ENCODE data around the gene RHOD.

The RHOD gene

DNA sequence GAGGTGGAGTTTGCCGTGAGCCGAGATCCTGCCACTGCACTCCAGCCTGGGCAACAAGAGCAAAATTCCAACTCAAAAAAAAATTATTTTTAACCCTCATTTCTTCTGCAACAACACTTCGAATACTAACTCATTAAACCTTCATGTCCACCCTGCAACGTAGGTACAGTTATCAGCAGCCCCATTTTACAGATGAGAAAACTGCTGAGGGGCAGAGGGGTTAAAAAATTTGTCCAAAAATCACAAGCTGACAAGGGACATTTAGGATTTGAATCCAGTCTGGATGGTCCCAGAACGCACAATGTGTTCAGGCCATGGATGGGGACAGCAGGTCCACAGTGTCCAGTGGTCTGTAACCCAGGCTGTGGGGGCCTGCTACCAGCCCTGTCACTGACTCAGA is 29.0 kb downstream of the RHOD start:
- Histone ChIP-seq H2BK12ac (ENCODE audit: low read length) (no peak overlapping the region), H4K8ac (ENCODE audit: low read depth, low read length) (no peak overlapping the region), H3K36me3 (replicated peaks in 1 of 2; ENCODE audit: control insufficient read depth in 2 of 2, insufficient read depth in 2 of 2, low read length in 2 of 2) (no peaks in the 10 kb centered on the region), H3K14ac (ENCODE audit: low read length) (no peak overlapping the region), H3K18ac (ENCODE audit: low read length) (peak overlapping the region; percentile 17), H3K4me3 (ENCODE audit: low read length in 2 of 2) (no peak overlapping the region), H3K23ac (ENCODE audit: low read depth, low read length, poor library complexity) (no peak overlapping the region), H3K9me3 (replicated peaks in 1 of 2; ENCODE audit: control insufficient read depth in 2 of 2, insufficient read depth in 1 of 2, low read depth in 1 of 2, low read length in 2 of 2) (no peaks in the 10 kb centered on the region), H3K4ac (ENCODE audit: low read length) (no peak overlapping the region), H2BK120ac (ENCODE audit: low read depth, low read length) (no peak overlapping the region), H2AFZ (ENCODE audit: low read length) (no peak overlapping the region), H3K27ac (replicated peaks; ENCODE audit: low read length) (no peak overlapping the region), H2BK5ac (ENCODE audit: low read length) (no peak overlapping the region), H3K9ac (ENCODE audit: low read depth, low read length, poor library complexity) (no peak overlapping the region), H2AK5ac (ENCODE audit: low read depth, low read length) (no peak overlapping the region), H3K4me1 (ENCODE audit: control insufficient read depth in 2 of 2, insufficient read depth in 1 of 2, low read depth in 1 of 2, low read length in 2 of 2) (peaks cover 0 to 4% of the 10 kb centered on the region in 2 donors), H3K79me1 (ENCODE audit: low read depth, low read length) (no peaks in the 10 kb centered on the region), H3K4me2 (ENCODE audit: insufficient read depth, low read length, poor library complexity, severe bottlenecking) (no peak overlapping the region), H4K91ac (ENCODE audit: low read depth, low read length, poor library complexity) (no peak overlapping the region), H2BK15ac (ENCODE audit: low read length) (no peak overlapping the region), H3K27me3 (ENCODE audit: control insufficient read depth in 3 of 3, insufficient read depth in 3 of 3, low read depth in 1 of 3, low read length in 3 of 3) (no peaks in the 10 kb centered on the region)
- WGBS, 2 donors (ENCODE audit: extremely low coverage in 2 of 2, insufficient read length in 2 of 2, insufficient replicate concordance in 1 of 2), result 100% methylated on average over 1 of the region's 5 CpGs
- DNase-seq (ENCODE audit: low spot score), result no peak

DNA sequence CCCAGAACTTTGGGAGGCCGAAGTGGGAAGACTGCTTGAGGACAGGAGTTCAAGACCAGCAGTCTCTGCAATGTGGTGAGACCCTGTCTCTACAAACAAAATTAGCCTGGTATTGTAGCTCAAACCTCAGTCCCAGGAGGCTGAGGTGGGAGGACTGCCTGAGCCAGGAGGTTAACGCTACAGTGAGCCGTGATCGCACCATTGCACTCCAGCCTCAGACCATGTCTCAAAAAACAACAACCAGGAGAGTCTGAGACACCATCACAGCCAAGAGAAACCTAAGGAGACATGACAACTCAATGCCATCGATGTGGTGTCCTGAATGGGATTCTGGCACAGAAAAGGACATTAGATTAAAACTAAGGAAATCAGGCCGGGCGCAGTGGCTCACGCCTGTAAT is 34.1 kb downstream of the RHOD start:
- H3K4me3 ChIP-seq (ENCODE audit: low read length in 2 of 2), result no peak overlapping the region
- no peak overlapping the region for H3K18ac ChIP-seq (ENCODE audit: low read length)
- no peak overlapping the region for H2AK5ac ChIP-seq (ENCODE audit: low read depth, low read length)
- no peak overlapping the region for H2BK120ac ChIP-seq (ENCODE audit: low read depth, low read length)
- peaks cover 0 to 3% of the 10 kb centered on the region in 2 donors for H3K4me1 ChIP-seq (ENCODE audit: control insufficient read depth in 2 of 2, insufficient read depth in 1 of 2, low read depth in 1 of 2, low read length in 2 of 2)
- H4K8ac ChIP-seq (ENCODE audit: low read depth, low read length), result no peak overlapping the region
- H3K23ac ChIP-seq (ENCODE audit: low read depth, low read length, poor library complexity), result no peak overlapping the region
- H3K79me1 ChIP-seq (ENCODE audit: low read depth, low read length), result no peaks in the 10 kb centered on the region
- peaks cover 0 to 2% of the 10 kb centered on the region in 2 donors for H3K36me3 ChIP-seq (replicated peaks in 1 of 2; ENCODE audit: control insufficient read depth in 2 of 2, insufficient read depth in 2 of 2, low read length in 2 of 2)
- no peak overlapping the region for H2AFZ ChIP-seq (ENCODE audit: low read length)
- peaks cover 0 to 3% of the 10 kb centered on the region in 2 donors for H3K9me3 ChIP-seq (replicated peaks in 1 of 2; ENCODE audit: control insufficient read depth in 2 of 2, insufficient read depth in 1 of 2, low read depth in 1 of 2, low read length in 2 of 2)
- no peak overlapping the region for H3K4me2 ChIP-seq (ENCODE audit: insufficient read depth, low read length, poor library complexity, severe bottlenecking)
- no peak overlapping the region for H2BK5ac ChIP-seq (ENCODE audit: low read length)
- H3K14ac ChIP-seq (ENCODE audit: low read length), result no peak overlapping the region
- no peak overlapping the region for H3K4ac ChIP-seq (ENCODE audit: low read length)
- no peak overlapping the region for H4K91ac ChIP-seq (ENCODE audit: low read depth, low read length, poor library complexity)
- no peak overlapping the region for H2BK15ac ChIP-seq (ENCODE audit: low read length)
- H3K27ac ChIP-seq (replicated peaks; ENCODE audit: low read length), result no peak overlapping the region
- no CpG with 5 or more reads among the region's 8 CpGs for WGBS, 2 donors (ENCODE audit: extremely low coverage in 2 of 2, insufficient read length in 2 of 2, insufficient replicate concordance in 1 of 2)
- no peak for DNase-seq (ENCODE audit: low spot score)
- peak overlapping the region; percentile 2 for H2BK12ac ChIP-seq (ENCODE audit: low read length)
- H3K9ac ChIP-seq (ENCODE audit: low read depth, low read length, poor library complexity), result no peak overlapping the region
- no peaks in the 10 kb centered on the region for H3K27me3 ChIP-seq (ENCODE audit: control insufficient read depth in 3 of 3, insufficient read depth in 3 of 3, low read depth in 1 of 3, low read length in 3 of 3)

DNA sequence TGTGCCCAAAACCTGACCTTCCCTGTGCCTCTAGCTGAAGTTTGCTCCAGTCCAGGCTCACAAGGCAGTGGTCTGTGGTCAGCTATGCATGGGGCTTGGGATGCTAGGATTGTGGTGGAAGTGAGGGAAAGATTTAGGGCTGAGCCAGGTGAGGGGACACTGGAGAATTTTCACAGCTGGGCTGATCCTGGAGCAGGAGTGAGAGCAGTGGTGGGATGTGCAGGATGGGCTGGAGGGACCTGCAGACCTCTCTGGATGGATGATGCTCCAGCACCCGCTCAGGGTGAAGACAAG is 38.5 kb downstream of the RHOD start:
- DNase-seq (ENCODE audit: low spot score), result no peak
- peaks cover 0 to 3% of the 10 kb centered on the region in 2 donors for H3K9me3 ChIP-seq (replicated peaks in 1 of 2; ENCODE audit: control insufficient read depth in 2 of 2, insufficient read depth in 1 of 2, low read depth in 1 of 2, low read length in 2 of 2)

DNA sequence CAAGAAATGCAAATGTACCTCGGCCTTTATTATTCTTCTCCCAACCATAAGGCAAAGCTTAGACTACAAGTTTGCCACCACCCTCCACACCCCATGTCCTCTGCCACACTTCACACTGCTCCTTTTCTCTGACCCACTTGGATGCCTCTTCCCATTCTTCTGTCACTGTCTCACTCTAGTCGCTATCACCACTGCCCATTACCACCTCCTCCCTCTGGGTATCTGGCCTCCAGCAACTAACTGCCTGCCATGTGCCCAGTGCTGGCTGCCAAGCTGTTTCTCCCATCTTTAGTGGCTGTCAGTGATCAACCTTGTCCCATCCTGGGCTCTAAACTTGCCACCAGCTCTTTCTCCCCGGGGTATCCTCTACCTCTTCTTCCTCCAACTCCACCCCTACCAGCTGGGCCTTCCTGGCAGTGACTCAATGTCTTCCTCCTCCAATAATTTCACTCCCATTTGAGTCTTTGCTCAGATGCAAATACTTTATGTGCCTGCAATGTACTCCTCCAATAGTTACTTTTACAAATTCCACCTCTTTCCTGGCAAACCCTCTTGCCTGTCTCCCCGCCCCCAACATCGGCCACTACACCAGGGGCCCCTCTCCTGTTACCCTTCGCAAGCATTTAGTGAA is 42.3 kb downstream of the RHOD start:
- Histone ChIP-seq H3K4me3 (ENCODE audit: low read length in 2 of 2) (no peak overlapping the region), H3K18ac (ENCODE audit: low read length) (no peak overlapping the region), H2BK15ac (ENCODE audit: low read length) (no peak overlapping the region), H2BK12ac (ENCODE audit: low read length) (no peak overlapping the region), H2BK5ac (ENCODE audit: low read length) (no peak overlapping the region), H4K8ac (ENCODE audit: low read depth, low read length) (no peak overlapping the region), H3K4me1 (ENCODE audit: control insufficient read depth in 2 of 2, insufficient read depth in 1 of 2, low read depth in 1 of 2, low read length in 2 of 2) (peaks cover 0 to 3% of the 10 kb centered on the region in 2 donors), H3K9me3 (replicated peaks in 1 of 2; ENCODE audit: control insufficient read depth in 2 of 2, insufficient read depth in 1 of 2, low read depth in 1 of 2, low read length in 2 of 2) (peaks cover 0 to 3% of the 10 kb centered on the region in 2 donors), H3K4ac (ENCODE audit: low read length) (no peak overlapping the region), H2BK120ac (ENCODE audit: low read depth, low read length) (no peak overlapping the region), H3K9ac (ENCODE audit: low read depth, low read length, poor library complexity) (no peak overlapping the region), H3K79me1 (ENCODE audit: low read depth, low read length) (no peaks in the 10 kb centered on the region), H2AK5ac (ENCODE audit: low read depth, low read length) (no peak overlapping the region), H3K4me2 (ENCODE audit: insufficient read depth, low read length, poor library complexity, severe bottlenecking) (no peak overlapping the region), H3K27ac (replicated peaks; ENCODE audit: low read length) (no peak overlapping the region), H4K91ac (ENCODE audit: low read depth, low read length, poor library complexity) (no peak overlapping the region), H3K36me3 (replicated peaks in 1 of 2; ENCODE audit: control insufficient read depth in 2 of 2, insufficient read depth in 2 of 2, low read length in 2 of 2) (peaks cover 0 to 2% of the 10 kb centered on the region in 2 donors), H2AFZ (ENCODE audit: low read length) (peak overlapping the region; percentile 35), H3K14ac (ENCODE audit: low read length) (no peak overlapping the region), H3K23ac (ENCODE audit: low read depth, low read length, poor library complexity) (no peak overlapping the region), H3K27me3 (ENCODE audit: control insufficient read depth in 3 of 3, insufficient read depth in 3 of 3, low read depth in 1 of 3, low read length in 3 of 3) (peaks cover 0 to 3% (median 0%) of the 10 kb centered on the region in 3 experiments)
- no peak for DNase-seq (ENCODE audit: low spot score)
- no CpG with 5 or more reads among the region's 6 CpGs for WGBS, 2 donors (ENCODE audit: extremely low coverage in 2 of 2, insufficient read length in 2 of 2, insufficient replicate concordance in 1 of 2)

More for the DNA sequence above, 38.5 kb downstream of the RHOD start:
- no peak overlapping the region for H2BK5ac ChIP-seq (ENCODE audit: low read length)
- no peak overlapping the region for H2BK120ac ChIP-seq (ENCODE audit: low read depth, low read length)
- H3K4me1 ChIP-seq (ENCODE audit: control insufficient read depth in 2 of 2, insufficient read depth in 1 of 2, low read depth in 1 of 2, low read length in 2 of 2), result peaks cover 0 to 3% of the 10 kb centered on the region in 2 donors
- peaks cover 0 to 2% of the 10 kb centered on the region in 2 donors for H3K36me3 ChIP-seq (replicated peaks in 1 of 2; ENCODE audit: control insufficient read depth in 2 of 2, insufficient read depth in 2 of 2, low read length in 2 of 2)
- peak overlapping the region; percentile 65 for H4K8ac ChIP-seq (ENCODE audit: low read depth, low read length)
- H3K27me3 ChIP-seq (ENCODE audit: control insufficient read depth in 3 of 3, insufficient read depth in 3 of 3, low read depth in 1 of 3, low read length in 3 of 3), result peaks cover 0 to 3% (median 0%) of the 10 kb centered on the region in 3 experiments
- no peak overlapping the region for H2AFZ ChIP-seq (ENCODE audit: low read length)
- no peak overlapping the region for H3K4me3 ChIP-seq (ENCODE audit: low read length in 2 of 2)
- H4K91ac ChIP-seq (ENCODE audit: low read depth, low read length, poor library complexity), result no peak overlapping the region
- H2BK12ac ChIP-seq (ENCODE audit: low read length), result no peak overlapping the region
- no peaks in the 10 kb centered on the region for H3K79me1 ChIP-seq (ENCODE audit: low read depth, low read length)
- H3K4ac ChIP-seq (ENCODE audit: low read length), result no peak overlapping the region
- peak overlapping the region; percentile 88 for H2BK15ac ChIP-seq (ENCODE audit: low read length)
- no peak overlapping the region for H3K4me2 ChIP-seq (ENCODE audit: insufficient read depth, low read length, poor library complexity, severe bottlenecking)
- H3K23ac ChIP-seq (ENCODE audit: low read depth, low read length, poor library complexity), result peak overlapping the region; percentile 17
- peak overlapping the region; percentile 40 for H3K14ac ChIP-seq (ENCODE audit: low read length)
- H3K27ac ChIP-seq (replicated peaks; ENCODE audit: low read length), result no peak overlapping the region
- peak overlapping the region; percentile 87 for H3K18ac ChIP-seq (ENCODE audit: low read length)
- H3K9ac ChIP-seq (ENCODE audit: low read depth, low read length, poor library complexity), result peak overlapping the region; percentile 77
- peak overlapping the region; percentile 91 for H2AK5ac ChIP-seq (ENCODE audit: low read depth, low read length)
- no CpG with 5 or more reads among the region's 1 CpG for WGBS, 2 donors (ENCODE audit: extremely low coverage in 2 of 2, insufficient read length in 2 of 2, insufficient replicate concordance in 1 of 2)
